ENCODE data around the gene FKBP5.

DNA sequence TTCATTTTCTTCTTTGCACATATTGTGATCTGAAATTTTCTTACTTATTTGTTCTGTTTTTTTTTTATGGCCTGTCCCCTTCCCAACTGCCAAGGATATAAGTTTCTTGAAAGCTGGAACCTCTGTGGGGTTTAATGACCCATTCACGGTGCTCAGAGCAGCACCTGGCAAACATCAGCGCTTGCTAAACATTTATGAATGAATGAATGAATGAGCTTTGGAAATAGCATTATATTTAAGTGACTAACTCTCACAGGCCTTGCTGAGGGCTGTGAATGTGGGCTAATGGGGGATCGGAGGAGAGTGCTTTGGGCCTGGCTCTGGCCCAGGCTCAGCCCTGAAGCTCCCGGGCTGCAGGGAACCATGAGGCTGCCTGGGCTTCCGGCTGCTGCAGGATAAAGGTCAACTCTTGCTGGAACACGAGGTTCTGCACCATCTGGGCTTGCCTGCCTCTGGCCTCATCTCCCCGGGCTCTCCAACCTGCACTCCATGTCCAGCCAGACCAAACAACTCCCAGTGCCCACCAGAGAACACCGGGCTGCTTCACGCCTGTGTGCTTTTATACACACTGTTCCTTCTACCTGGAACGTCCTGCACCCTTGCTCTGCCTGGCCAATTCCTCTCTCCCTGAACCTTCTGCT, 33.5 kb upstream of the FKBP5 start:
- no peak for TF ChIP-seq CTCF (conservative IDR thresholded peaks at IDR 0.05; ENCODE audit: low read depth, low read length)
- TF ChIP-seq EZH2 (IDR thresholded peaks at IDR 0.05; ENCODE audit: low read length, unreplicated experiment): no peak

Measured in PC-3 (cell line).